Activated naive CD4-positive, alpha-beta T cell treated with anti-CD3 and anti-CD28 coated beads, Interleukin-2, amount 10 ng/mL, durations not matched to agents 7 days and 5 days (primary cell): ENCODE results near the gene ISM2.

Experiments
- CTCF ChIA-PET: fragments of 350-600 bp; sonication (Branson Sonifier 250); formaldehyde crosslinking; loops from one replicate; lab custom pipeline; 2021; ENCODE audit warnings: antibody characterized with exemption; lab: Charles Lee
- DNase-seq: peaks from one replicate; pipeline ENCODE4 v3.0.0-alpha.2; 2020
- H3K27ac Mint-ChIP-seq: one replicate; pipeline ENCODE4 v1.8.0; 2021; ENCODE audit warnings: mild to moderate bottlenecking, moderate library complexity, mixed read lengths
- H3K27me3 Mint-ChIP-seq: one replicate; pipeline ENCODE4 v1.8.0; 2021; ENCODE audit warnings: mild to moderate bottlenecking, mixed read lengths
- H3K36me3 Mint-ChIP-seq: one replicate; pipeline ENCODE4 v1.8.0; 2021; ENCODE audit warnings: mixed read lengths
- H3K4me1 Mint-ChIP-seq: one replicate; pipeline ENCODE4 v1.8.0; 2021; ENCODE audit warnings: mixed read lengths
- H3K4me3 Mint-ChIP-seq: one replicate; pipeline ENCODE4 v1.8.0; 2021; ENCODE audit warnings: mild to moderate bottlenecking, moderate library complexity, mixed read lengths
- H3K9me3 Mint-ChIP-seq: one replicate; pipeline ENCODE4 v1.8.0; 2021; ENCODE audit warnings: mixed read lengths

Gene ISM2

GRCh38 chr14:77469539-77469938, 29.1 kb downstream of the ISM2 start:
- Mint-ChIP-seq H3K4me1 (no peaks in the 10 kb centered on the region), H3K27ac (no peak overlapping the region), H3K36me3 (peaks cover 27% of the 10 kb centered on the region), H3K9me3 (no peaks in the 10 kb centered on the region), H3K4me3 (no peak overlapping the region), H3K27me3 (peaks cover 6% of the 10 kb centered on the region)
- no peak for DNase-seq
- CTCF ChIA-PET: no interaction called here

GRCh38 chr14:77469067-77469505, 29.5 kb downstream of the ISM2 start:
- peaks cover 28% of the 10 kb centered on the region for H3K36me3 Mint-ChIP-seq
- H3K4me3 Mint-ChIP-seq: no peak overlapping the region
- H3K4me1 Mint-ChIP-seq: no peaks in the 10 kb centered on the region
- no peaks in the 10 kb centered on the region for H3K9me3 Mint-ChIP-seq
- no peak overlapping the region for H3K27ac Mint-ChIP-seq
- peaks cover 5% of the 10 kb centered on the region for H3K27me3 Mint-ChIP-seq
- CTCF ChIA-PET: no interaction called here
- no peak for DNase-seq

- H3K27me3 Mint-ChIP-seq: no peaks in the 10 kb centered on the region
- H3K9me3 Mint-ChIP-seq: no peaks in the 10 kb centered on the region
- DNase-seq: no peak
- no peak overlapping the region for H3K27ac Mint-ChIP-seq
- CTCF ChIA-PET: interaction anchor here (1.3 kb wide), 1 partner anchor 83 kb away, joined by 3 read pairs; no protein-coding TSS in a partner anchor
- H3K4me1 Mint-ChIP-seq: no peaks in the 10 kb centered on the region
- no peak overlapping the region for H3K4me3 Mint-ChIP-seq
- peaks cover 37% of the 10 kb centered on the region for H3K36me3 Mint-ChIP-seq
Observed at GRCh38 chr14:77467801-77468200, 30.8 kb downstream of the ISM2 start.

- Mint-ChIP-seq H3K27ac (peak overlapping the region; percentile 98), H3K4me3 (peak overlapping the region; percentile 99), H3K27me3 (no peaks in the 10 kb centered on the region), H3K36me3 (peaks cover 42% of the 10 kb centered on the region), H3K9me3 (no peaks in the 10 kb centered on the region), H3K4me1 (peaks cover 31% of the 10 kb centered on the region)
- peak; percentile 82 for DNase-seq
- CTCF ChIA-PET: interaction anchor here (0.5 to 2.6 kb wide), 26 partner anchors 8 to 324 kb away, joined by 3 to 33 read pairs (median 3); partner anchors contain the start of genes SAMD15, SLIRP and TMED8
Observed at GRCh38 chr14:77459072-77459723, 39.4 kb downstream of the ISM2 start.

GRCh38 chr14:77458249-77458950, 40.2 kb downstream of the ISM2 start:
- H3K27ac Mint-ChIP-seq: peak overlapping the region; percentile 98
- CTCF ChIA-PET: interaction anchor here (0.5 to 2.6 kb wide), 17 partner anchors 56 to 500 kb away, joined by 3 to 33 read pairs (median 3); partner anchors contain the start of genes ADCK1 and SLIRP
- DNase-seq: peak; percentile 59
- H3K27me3 Mint-ChIP-seq: no peaks in the 10 kb centered on the region
- no peaks in the 10 kb centered on the region for H3K9me3 Mint-ChIP-seq
- H3K4me1 Mint-ChIP-seq: peaks cover 31% of the 10 kb centered on the region
- peak overlapping the region; percentile 99 for H3K4me3 Mint-ChIP-seq
- H3K36me3 Mint-ChIP-seq: peaks cover 38% of the 10 kb centered on the region

GRCh38 chr14:77457522-77458248, 40.9 kb downstream of the ISM2 start, which contains the start of the genes AHSA1 and VIPAS39:
Gene AHSA1 (plus strand): TSS chr14:77458093. CDS start chr14:77458190, 97 bp downstream.
Gene VIPAS39 (minus strand): TSS chr14:77457601. CDS start chr14:77454102, 3,499 bp downstream.
- no peaks in the 10 kb centered on the region for H3K27me3 Mint-ChIP-seq
- no peaks in the 10 kb centered on the region for H3K9me3 Mint-ChIP-seq
- peaks cover 40% of the 10 kb centered on the region for H3K36me3 Mint-ChIP-seq
- CTCF ChIA-PET: interaction anchor here (0.6 to 2.6 kb wide), 8 partner anchors 94 to 500 kb away, joined by 3 to 33 read pairs (median 4); partner anchors contain the start of gene ADCK1
- peaks cover 31% of the 10 kb centered on the region for H3K4me1 Mint-ChIP-seq
- peak; percentile 97 for DNase-seq
- H3K27ac Mint-ChIP-seq: peak within 1 kb of the TSS; percentile 98
- peak within 1 kb of the TSS; percentile 99 for H3K4me3 Mint-ChIP-seq

GRCh38 chr14:77457115-77457521, 41.5 kb downstream of the ISM2 start:
- Mint-ChIP-seq H3K36me3 (peaks cover 37% of the 10 kb centered on the region), H3K4me3 (peak overlapping the region; percentile 99), H3K27me3 (no peaks in the 10 kb centered on the region), H3K9me3 (no peaks in the 10 kb centered on the region), H3K4me1 (peaks cover 31% of the 10 kb centered on the region), H3K27ac (peak overlapping the region; percentile 98)
- CTCF ChIA-PET: interaction anchor here (0.9 to 1.3 kb wide), 2 partner anchors 151 to 156 kb away, joined by 3 read pairs; no protein-coding TSS in a partner anchor
- DNase-seq: no peak

GRCh38 chr14:77455966-77456640, 42.5 kb downstream of the ISM2 start:
- no peaks in the 10 kb centered on the region for H3K27me3 Mint-ChIP-seq
- peaks cover 31% of the 10 kb centered on the region for H3K4me1 Mint-ChIP-seq
- H3K36me3 Mint-ChIP-seq: peaks cover 36% of the 10 kb centered on the region
- no peaks in the 10 kb centered on the region for H3K9me3 Mint-ChIP-seq
- peak overlapping the region; percentile 98 for H3K27ac Mint-ChIP-seq
- CTCF ChIA-PET: interaction anchor here (1.3 kb wide), 1 partner anchor 155 kb away, joined by 3 read pairs; no protein-coding TSS in a partner anchor
- DNase-seq: no peak
- H3K4me3 Mint-ChIP-seq: peak overlapping the region; percentile 99

GRCh38 chr14:77442196-77442595, 56.4 kb downstream of the ISM2 start:
- no peak overlapping the region for H3K27ac Mint-ChIP-seq
- H3K4me3 Mint-ChIP-seq: no peak overlapping the region
- CTCF ChIA-PET: interaction anchor here (1.1 kb wide), 1 partner anchor 299 kb away, joined by 3 read pairs; no protein-coding TSS in a partner anchor
- H3K4me1 Mint-ChIP-seq: no peaks in the 10 kb centered on the region
- H3K27me3 Mint-ChIP-seq: no peaks in the 10 kb centered on the region
- no peaks in the 10 kb centered on the region for H3K9me3 Mint-ChIP-seq
- H3K36me3 Mint-ChIP-seq: peaks cover 39% of the 10 kb centered on the region
- DNase-seq: no peak

GRCh38 chr14:77439861-77440260, 58.8 kb downstream of the ISM2 start:
- H3K27me3 Mint-ChIP-seq: no peaks in the 10 kb centered on the region
- no peaks in the 10 kb centered on the region for H3K9me3 Mint-ChIP-seq
- CTCF ChIA-PET: no interaction called here
- no peak overlapping the region for H3K4me3 Mint-ChIP-seq
- peaks cover 49% of the 10 kb centered on the region for H3K36me3 Mint-ChIP-seq
- no peaks in the 10 kb centered on the region for H3K4me1 Mint-ChIP-seq
- no peak for DNase-seq
- no peak overlapping the region for H3K27ac Mint-ChIP-seq

GRCh38 chr14:77438596-77438995, 60.0 kb downstream of the ISM2 start:
- no peaks in the 10 kb centered on the region for H3K27me3 Mint-ChIP-seq
- no peak overlapping the region for H3K27ac Mint-ChIP-seq
- H3K4me3 Mint-ChIP-seq: no peak overlapping the region
- CTCF ChIA-PET: no interaction called here
- peaks cover 52% of the 10 kb centered on the region for H3K36me3 Mint-ChIP-seq
- H3K9me3 Mint-ChIP-seq: no peaks in the 10 kb centered on the region
- no peaks in the 10 kb centered on the region for H3K4me1 Mint-ChIP-seq
- no peak for DNase-seq

GRCh38 chr14:77436042-77436441, 62.6 kb downstream of the ISM2 start:
- Mint-ChIP-seq H3K9me3 (no peaks in the 10 kb centered on the region), H3K4me3 (no peak overlapping the region), H3K4me1 (no peaks in the 10 kb centered on the region), H3K36me3 (peaks cover 34% of the 10 kb centered on the region), H3K27me3 (no peaks in the 10 kb centered on the region), H3K27ac (no peak overlapping the region)
- CTCF ChIA-PET: no interaction called here
- DNase-seq: no peak

- no peaks in the 10 kb centered on the region for H3K27me3 Mint-ChIP-seq
- no peak overlapping the region for H3K27ac Mint-ChIP-seq
- no peak for DNase-seq
- no peaks in the 10 kb centered on the region for H3K4me1 Mint-ChIP-seq
- H3K9me3 Mint-ChIP-seq: no peaks in the 10 kb centered on the region
- H3K36me3 Mint-ChIP-seq: peaks cover 60% of the 10 kb centered on the region
- CTCF ChIA-PET: no interaction called here
- no peak overlapping the region for H3K4me3 Mint-ChIP-seq
Observed at GRCh38 chr14:77426396-77426795, 72.2 kb downstream of the ISM2 start.
